Measurements from ENCODE around the gene AGPAT4.
A peak's percentile ranks its signal among the peaks of the same experiment; 100 is the strongest.

AGPAT4 gene

GRCh38 chr6:161302949-161303348, 29.1 kb upstream of the AGPAT4 start:
- peaks cover 25 to 33% of the 10 kb centered on the region in 2 donors for H3K27me3 Mint-ChIP-seq
- no peaks in the 10 kb centered on the region for H3K36me3 Mint-ChIP-seq (ENCODE audit: insufficient read depth)
- no peaks in the 10 kb centered on the region for H3K9me3 Mint-ChIP-seq
- ATAC-seq (replicated peaks) (no peak), DNase-seq (no peak)
- no peak overlapping the region for H3K4me3 Mint-ChIP-seq
- H3K4me1 Mint-ChIP-seq (ENCODE audit: low read depth in 2 of 2) = no peaks in the 10 kb centered on the region
- no peak overlapping the region for H3K27ac Mint-ChIP-seq

- no peaks in the 10 kb centered on the region for H3K4me1 Mint-ChIP-seq (ENCODE audit: low read depth in 2 of 2)
- H3K36me3 Mint-ChIP-seq (ENCODE audit: insufficient read depth) = no peaks in the 10 kb centered on the region
- H3K4me3 Mint-ChIP-seq = no peak overlapping the region
Measured at GRCh38 chr6:161301338-161301737, 27.5 kb upstream of the AGPAT4 start.

GRCh38 chr6:161300823-161301222, 27.0 kb upstream of the AGPAT4 start:
- no peak overlapping the region for H3K27ac Mint-ChIP-seq

More at GRCh38 chr6:161301338-161301737, 27.5 kb upstream of the AGPAT4 start:
- no peak for DNase-seq
- ATAC-seq (replicated peaks) = no peak
- Mint-ChIP-seq H3K27ac (no peak overlapping the region), H3K27me3 (peaks cover 21 to 33% of the 10 kb centered on the region in 2 donors), H3K9me3 (no peaks in the 10 kb centered on the region)

GRCh38 chr6:161299726-161300125, 25.9 kb upstream of the AGPAT4 start:
- Mint-ChIP-seq H3K4me1 (ENCODE audit: low read depth in 2 of 2) (no peaks in the 10 kb centered on the region), H3K27me3 (peaks cover 13 to 31% of the 10 kb centered on the region in 2 donors), H3K9me3 (no peaks in the 10 kb centered on the region), H3K27ac (no peak overlapping the region), H3K4me3 (no peak overlapping the region), H3K36me3 (ENCODE audit: insufficient read depth) (no peaks in the 10 kb centered on the region)
- no peak for DNase-seq
- no peak for ATAC-seq (replicated peaks)

More at GRCh38 chr6:161300823-161301222, 27.0 kb upstream of the AGPAT4 start:
- no peaks in the 10 kb centered on the region for H3K9me3 Mint-ChIP-seq
- DNase-seq (no peak), ATAC-seq (replicated peaks) (no peak)
- H3K4me1 Mint-ChIP-seq (ENCODE audit: low read depth in 2 of 2) = no peaks in the 10 kb centered on the region
- H3K4me3 Mint-ChIP-seq = no peak overlapping the region
- peaks cover 16 to 33% of the 10 kb centered on the region in 2 donors for H3K27me3 Mint-ChIP-seq
- no peaks in the 10 kb centered on the region for H3K36me3 Mint-ChIP-seq (ENCODE audit: insufficient read depth)

GRCh38 chr6:161295784-161296183, 21.9 kb upstream of the AGPAT4 start:
- no peak for DNase-seq
- peaks cover 6 to 27% of the 10 kb centered on the region in 2 donors for H3K27me3 Mint-ChIP-seq
- no peaks in the 10 kb centered on the region for H3K36me3 Mint-ChIP-seq (ENCODE audit: insufficient read depth)
- no peaks in the 10 kb centered on the region for H3K4me1 Mint-ChIP-seq (ENCODE audit: low read depth in 2 of 2)
- H3K4me3 Mint-ChIP-seq = no peak overlapping the region
- ATAC-seq (replicated peaks) = no peak
- no peaks in the 10 kb centered on the region for H3K9me3 Mint-ChIP-seq
- H3K27ac Mint-ChIP-seq = no peak overlapping the region

GRCh38 chr6:161292650-161293281, 18.9 kb upstream of the AGPAT4 start:
- no peak overlapping the region for H3K27ac Mint-ChIP-seq
- ATAC-seq (replicated peaks) = no peak
- H3K27me3 Mint-ChIP-seq = peaks cover 6 to 14% of the 10 kb centered on the region in 2 donors
- H3K9me3 Mint-ChIP-seq = no peaks in the 10 kb centered on the region
- no peaks in the 10 kb centered on the region for H3K4me1 Mint-ChIP-seq (ENCODE audit: low read depth in 2 of 2)
- H3K4me3 Mint-ChIP-seq = no peak overlapping the region
- H3K36me3 Mint-ChIP-seq (ENCODE audit: insufficient read depth) = no peaks in the 10 kb centered on the region
- DNase-seq = no peak

- ATAC-seq (replicated peaks) = no peak
- H3K4me3 Mint-ChIP-seq = no peak overlapping the region
- H3K36me3 Mint-ChIP-seq (ENCODE audit: insufficient read depth) = no peaks in the 10 kb centered on the region
- H3K4me1 Mint-ChIP-seq (ENCODE audit: low read depth in 2 of 2) = no peaks in the 10 kb centered on the region
- H3K27ac Mint-ChIP-seq = no peak overlapping the region
- DNase-seq = no peak
- peaks cover 6 to 19% of the 10 kb centered on the region in 2 donors for H3K27me3 Mint-ChIP-seq
- H3K9me3 Mint-ChIP-seq = no peaks in the 10 kb centered on the region
Measured at GRCh38 chr6:161292145-161292544, 18.3 kb upstream of the AGPAT4 start.

GRCh38 chr6:161290751-161291150, 16.9 kb upstream of the AGPAT4 start:
- no peak overlapping the region for H3K4me3 Mint-ChIP-seq
- H3K9me3 Mint-ChIP-seq = no peaks in the 10 kb centered on the region
- ATAC-seq (replicated peaks) = no peak
- no peak overlapping the region for H3K27ac Mint-ChIP-seq
- H3K36me3 Mint-ChIP-seq (ENCODE audit: insufficient read depth) = no peaks in the 10 kb centered on the region
- no peak for DNase-seq
- peaks cover 17 to 33% of the 10 kb centered on the region in 2 donors for H3K27me3 Mint-ChIP-seq
- no peaks in the 10 kb centered on the region for H3K4me1 Mint-ChIP-seq (ENCODE audit: low read depth in 2 of 2)

- DNase-seq = no peak
- H3K36me3 Mint-ChIP-seq (ENCODE audit: insufficient read depth) = no peaks in the 10 kb centered on the region
- H3K27me3 Mint-ChIP-seq = peaks cover 21 to 33% of the 10 kb centered on the region in 2 donors
- H3K4me1 Mint-ChIP-seq (ENCODE audit: low read depth in 2 of 2) = no peaks in the 10 kb centered on the region
- H3K4me3 Mint-ChIP-seq = no peak overlapping the region
- peaks cover 4 to 10% of the 10 kb centered on the region in 2 donors for H3K9me3 Mint-ChIP-seq
- no peak for ATAC-seq (replicated peaks)
- no peak overlapping the region for H3K27ac Mint-ChIP-seq
Measured at GRCh38 chr6:161284653-161285052, 10.8 kb upstream of the AGPAT4 start.

GRCh38 chr6:161281092-161281491, 7.2 kb upstream of the AGPAT4 start:
- H3K4me1 Mint-ChIP-seq (ENCODE audit: low read depth in 2 of 2) = no peaks in the 10 kb centered on the region
- no peaks in the 10 kb centered on the region for H3K36me3 Mint-ChIP-seq (ENCODE audit: insufficient read depth)
- H3K27me3 Mint-ChIP-seq = peaks cover 12 to 18% of the 10 kb centered on the region in 2 donors
- H3K27ac Mint-ChIP-seq = no peak overlapping the region
- no peak for DNase-seq
- no peak for ATAC-seq (replicated peaks)
- peaks cover 4 to 10% of the 10 kb centered on the region in 2 donors for H3K9me3 Mint-ChIP-seq
- no peak overlapping the region for H3K4me3 Mint-ChIP-seq

GRCh38 chr6:161279677-161280415, 6.0 kb upstream of the AGPAT4 start:
- peaks cover 10 to 13% of the 10 kb centered on the region in 2 donors for H3K27me3 Mint-ChIP-seq
- peaks cover 4 to 10% of the 10 kb centered on the region in 2 donors for H3K9me3 Mint-ChIP-seq
- no peak for ATAC-seq (replicated peaks)
- no peak for DNase-seq
- no peaks in the 10 kb centered on the region for H3K4me1 Mint-ChIP-seq (ENCODE audit: low read depth in 2 of 2)
- no peaks in the 10 kb centered on the region for H3K36me3 Mint-ChIP-seq (ENCODE audit: insufficient read depth)
- H3K4me3 Mint-ChIP-seq = no peak overlapping the region
- no peak overlapping the region for H3K27ac Mint-ChIP-seq

- H3K27me3 Mint-ChIP-seq = peaks cover 10 to 13% of the 10 kb centered on the region in 2 donors
- peaks cover 4 to 10% of the 10 kb centered on the region in 2 donors for H3K9me3 Mint-ChIP-seq
- peaks cover 12 to 14% of the 10 kb centered on the region in 2 donors for H3K4me1 Mint-ChIP-seq (ENCODE audit: low read depth in 2 of 2)
- DNase-seq = no peak
- no peak overlapping the region for H3K4me3 Mint-ChIP-seq
- H3K36me3 Mint-ChIP-seq (ENCODE audit: insufficient read depth) = peaks cover 14% of the 10 kb centered on the region
- ATAC-seq (replicated peaks) = no peak
- no peak overlapping the region for H3K27ac Mint-ChIP-seq
Measured at GRCh38 chr6:161276605-161277155, 2.8 kb upstream of the AGPAT4 start.

- ATAC-seq (replicated peaks) (no peak), DNase-seq (no peak)
- no peaks in the 10 kb centered on the region for H3K9me3 Mint-ChIP-seq
- no peaks in the 10 kb centered on the region for H3K27me3 Mint-ChIP-seq
- H3K27ac Mint-ChIP-seq = peak overlapping the region in 1 of 2 donors; percentile 96
- peaks cover 14 to 18% of the 10 kb centered on the region in 2 donors for H3K4me1 Mint-ChIP-seq (ENCODE audit: low read depth in 2 of 2)
- H3K4me3 Mint-ChIP-seq = peak overlapping the region; percentile 81 to 92
- peaks cover 18% of the 10 kb centered on the region for H3K36me3 Mint-ChIP-seq (ENCODE audit: insufficient read depth)
Measured at GRCh38 chr6:161274898-161275297, 1.0 kb upstream of the AGPAT4 start.

GRCh38 chr6:161274488-161274858, 612 bp upstream of the AGPAT4 start:
- H3K4me1 Mint-ChIP-seq (ENCODE audit: low read depth in 2 of 2) = peaks cover 18% of the 10 kb centered on the region in 2 donors
- H3K36me3 Mint-ChIP-seq (ENCODE audit: insufficient read depth) = peaks cover 18% of the 10 kb centered on the region
- no peaks in the 10 kb centered on the region for H3K9me3 Mint-ChIP-seq
- H3K27me3 Mint-ChIP-seq = no peaks in the 10 kb centered on the region
- peak overlapping the region; percentile 81 to 92 for H3K4me3 Mint-ChIP-seq
- peak overlapping the region; percentile 96 for H3K27ac Mint-ChIP-seq
- DNase-seq (no peak), ATAC-seq (replicated peaks) (no peak)
